ENCODE data around the gene BDNF.
"Not testable (repeated sequence)": the region's sequence is repeated elsewhere in the genome, so short reads cannot be mapped to it uniquely, and the experiment has no call there.

The BDNF gene

GRCh38 chr11:27700351-27701301 is at the start of gene BDNF:
TSS of gene BDNF (minus strand) at chr11:27700455. CDS start at chr11:27658564, 41,891 bp downstream.
- no peak for FAIRE-seq

- no peak for FAIRE-seq
Measured at GRCh38 chr11:27740362-27741013, 40.2 kb upstream of the BDNF start.

GRCh38 chr11:27735281-27735680 is 35.0 kb upstream of the BDNF start:
- FAIRE-seq = no peak

- FAIRE-seq = not testable (repeated sequence)
Measured at GRCh38 chr11:27731803-27732202, 31.5 kb upstream of the BDNF start.

GRCh38 chr11:27726981-27727380 is 26.7 kb upstream of the BDNF start:
- no peak for FAIRE-seq

- no peak for FAIRE-seq
Measured at GRCh38 chr11:27723687-27724086, 23.4 kb upstream of the BDNF start.

- no peak for FAIRE-seq
Measured at GRCh38 chr11:27722953-27723344, 22.7 kb upstream of the BDNF start.

GRCh38 chr11:27722117-27722952 is 22.1 kb upstream of the BDNF start:
- no peak for FAIRE-seq

- no peak for FAIRE-seq
Measured at GRCh38 chr11:27721264-27722116, 21.2 kb upstream of the BDNF start.

GRCh38 chr11:27720277-27720830 is 20.1 kb upstream of the BDNF start:
- FAIRE-seq = no peak

GRCh38 chr11:27719546-27719925 is 19.3 kb upstream of the BDNF start:
- FAIRE-seq = no peak

- FAIRE-seq = no peak
Measured at GRCh38 chr11:27718863-27719545, 18.7 kb upstream of the BDNF start.

- no peak for FAIRE-seq
Measured at GRCh38 chr11:27718346-27718862, 18.1 kb upstream of the BDNF start.

GRCh38 chr11:27717801-27718229 is 17.6 kb upstream of the BDNF start:
- no peak for FAIRE-seq

GRCh38 chr11:27717377-27717776 is 17.1 kb upstream of the BDNF start:
- no peak for FAIRE-seq

GRCh38 chr11:27716835-27717234 is 16.6 kb upstream of the BDNF start:
- no peak for FAIRE-seq

GRCh38 chr11:27716216-27716615 is 16.0 kb upstream of the BDNF start:
- no peak for FAIRE-seq

- FAIRE-seq = no peak
Measured at GRCh38 chr11:27711725-27712124, 11.5 kb upstream of the BDNF start.

GRCh38 chr11:27710536-27710935 is 10.3 kb upstream of the BDNF start:
- no peak for FAIRE-seq

GRCh38 chr11:27707676-27708075 is 7.4 kb upstream of the BDNF start:
- FAIRE-seq = no peak
